Left lung (tissue), 10 donors: ENCODE results near the gene PPP4R3A. TPM values are rescaled to one million over a fixed set of nuclear protein-coding genes. Genes with fewer than 3 reads are reported as not detected.

Experiments
- ATAC-seq: fragments of 200-7000 bp; cut with Tn5 transposase; one replicate; pipeline ENCODE4 v1.9.1; 2020; ENCODE audit warnings: moderate library complexity
- DNase-seq, 4 donors: peaks; one replicate each; pipeline ENCODE4 v3.0.0-alpha.2; 2013 to 2020
- H3K27ac ChIP-seq, 2 donors: fragments of 200-600 bp; sonication (generic) in 1 of 2; one replicate each; pipeline versions ENCODE4 v1.5.0 to v1.8.0; 2020 to 2021
- H3K27me3 ChIP-seq, 2 donors: fragments of 200-600 bp; sonication (generic) in 1 of 2; one replicate each; pipeline versions ENCODE4 v1.5.0 to v1.8.0; 2020 to 2021
- H3K36me3 ChIP-seq, 2 donors: fragments of 200-600 bp; sonication (generic) in 1 of 2; one replicate each; pipeline versions ENCODE4 v1.5.0 to v1.8.0; 2020 to 2021
- H3K4me1 ChIP-seq, 2 donors: fragments of 200-600 bp; one replicate each; pipeline ENCODE4 v1.8.0; 2021
- H3K4me3 ChIP-seq, 2 donors: fragments of 200-600 bp; sonication (generic) in 1 of 2; one replicate each; pipeline versions ENCODE4 v1.5.0 to v1.8.0; 2020 to 2021; ENCODE audit warnings: mild to moderate bottlenecking in 1 of 2
- H3K9me3 ChIP-seq, 2 donors: fragments of 200-600 bp; sonication (generic) in 1 of 2; one replicate each; pipeline versions ENCODE4 v1.5.0 to v1.8.0; 2020 to 2021
- intact Hi-C, 2 donors: fragments of 100-400 bp; cut with DNase I; formaldehyde crosslinking; loops; one replicate each; pipeline versions ENCODE4 v1.11.2 to v1.14.2; 2022
- polyA plus RNA-seq, 6 donors: library from polyadenylated mRNA; unstranded; fragments of 120-200 nt; gene quantifications; one replicate each; pipeline ENCODE4 v1.2.1, GENCODE V29; 2013; ENCODE audit not compliant: insufficient read length in 6 of 6
- total RNA-seq, 2 donors: library from RNA; stranded (reverse); fragmentation: NEBNext Ultra II Directional; extraction: Animal tissue kit (Norgen Biotek cat#: 25700); gene quantifications; one replicate each; pipeline ENCODE4 v1.2.1, GENCODE V29; 2021
- TF ChIP-seq, protein P1 (sequence below), 2 donors: fragments of 200-600 bp; sonication (generic) in 1 of 2; IDR thresholded peaks; one replicate each; pipeline versions ENCODE4 v1.5.0 to v1.8.0; 2021; ENCODE audit warnings: antibody characterized with exemption in 2 of 2
- donor health status: DM: no; HTN: yes; CAD: no.
- donor health status: DM: no; HTN: no; CAD: no.

Gene PPP4R3A
- total and polyA plus RNA-seq, 8 donors, result 68.8 to 125 (median 110) TPM

DNA sequence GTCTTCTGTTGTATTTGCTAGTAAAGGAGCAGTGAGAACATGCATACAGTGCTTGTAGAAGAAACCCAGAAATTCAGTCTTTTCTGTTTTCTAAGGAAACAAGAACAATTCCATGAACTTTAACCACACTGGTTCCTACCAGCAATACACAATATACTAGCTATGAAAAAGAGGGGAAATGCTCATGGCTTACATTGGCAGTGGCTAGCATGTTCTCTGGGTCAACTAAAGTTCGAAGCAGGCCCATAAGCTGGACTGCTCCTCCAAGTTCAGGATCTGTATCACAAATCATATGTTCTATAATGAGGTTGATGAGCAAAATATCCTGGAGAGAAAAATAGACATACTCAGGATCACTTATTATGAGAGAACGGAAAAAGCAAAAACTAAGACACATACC lies 37.1 kb downstream of the PPP4R3A start:
- no peak overlapping the region for H3K27ac ChIP-seq
- no peak for DNase-seq
- peaks cover 0 to 6% of the 10 kb centered on the region in 2 donors for H3K4me1 ChIP-seq
- H3K27me3 ChIP-seq, result no peaks in the 10 kb centered on the region
- H3K36me3 ChIP-seq, result peaks cover 0 to 100% of the 10 kb centered on the region in 2 donors
- no peak overlapping the region for H3K4me3 ChIP-seq
- no peaks in the 10 kb centered on the region for H3K9me3 ChIP-seq
- intact Hi-C loops, result no loop called here
- no peak for ATAC-seq
- TF ChIP-seq, protein P1, sequence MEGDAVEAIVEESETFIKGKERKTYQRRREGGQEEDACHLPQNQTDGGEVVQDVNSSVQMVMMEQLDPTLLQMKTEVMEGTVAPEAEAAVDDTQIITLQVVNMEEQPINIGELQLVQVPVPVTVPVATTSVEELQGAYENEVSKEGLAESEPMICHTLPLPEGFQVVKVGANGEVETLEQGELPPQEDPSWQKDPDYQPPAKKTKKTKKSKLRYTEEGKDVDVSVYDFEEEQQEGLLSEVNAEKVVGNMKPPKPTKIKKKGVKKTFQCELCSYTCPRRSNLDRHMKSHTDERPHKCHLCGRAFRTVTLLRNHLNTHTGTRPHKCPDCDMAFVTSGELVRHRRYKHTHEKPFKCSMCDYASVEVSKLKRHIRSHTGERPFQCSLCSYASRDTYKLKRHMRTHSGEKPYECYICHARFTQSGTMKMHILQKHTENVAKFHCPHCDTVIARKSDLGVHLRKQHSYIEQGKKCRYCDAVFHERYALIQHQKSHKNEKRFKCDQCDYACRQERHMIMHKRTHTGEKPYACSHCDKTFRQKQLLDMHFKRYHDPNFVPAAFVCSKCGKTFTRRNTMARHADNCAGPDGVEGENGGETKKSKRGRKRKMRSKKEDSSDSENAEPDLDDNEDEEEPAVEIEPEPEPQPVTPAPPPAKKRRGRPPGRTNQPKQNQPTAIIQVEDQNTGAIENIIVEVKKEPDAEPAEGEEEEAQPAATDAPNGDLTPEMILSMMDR (IDR thresholded peaks at IDR 0.05), result no peak

DNA sequence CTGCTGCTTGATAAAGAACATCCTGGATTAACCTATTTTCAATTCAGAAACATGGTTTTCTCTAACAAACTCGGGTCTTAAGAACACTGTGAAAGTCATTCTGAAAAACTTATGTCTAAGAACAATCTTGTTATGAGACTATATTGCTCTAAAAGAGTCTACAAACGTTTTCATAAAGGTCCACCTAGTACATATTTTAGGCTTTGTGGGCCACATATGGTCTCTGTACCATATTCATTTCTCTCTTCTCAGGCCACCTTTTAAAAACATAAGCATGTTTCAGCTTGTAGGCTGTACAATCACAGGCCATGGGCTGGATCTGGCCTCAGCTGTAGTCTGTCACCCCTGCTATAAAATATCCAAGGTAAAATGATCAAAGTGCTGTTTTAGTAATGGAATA lies 39.9 kb downstream of the PPP4R3A start:
- DNase-seq (no peak), ATAC-seq (no peak)
- no peak overlapping the region for H3K4me3 ChIP-seq
- H3K9me3 ChIP-seq, result no peaks in the 10 kb centered on the region
- no peaks in the 10 kb centered on the region for H3K27me3 ChIP-seq
- intact Hi-C loops, result no loop called here
- peaks cover 0 to 93% of the 10 kb centered on the region in 2 donors for H3K36me3 ChIP-seq
- TF ChIP-seq, protein P1 (IDR thresholded peaks at IDR 0.05), result no peak
- H3K4me1 ChIP-seq, result no peaks in the 10 kb centered on the region
- no peak overlapping the region for H3K27ac ChIP-seq

DNA sequence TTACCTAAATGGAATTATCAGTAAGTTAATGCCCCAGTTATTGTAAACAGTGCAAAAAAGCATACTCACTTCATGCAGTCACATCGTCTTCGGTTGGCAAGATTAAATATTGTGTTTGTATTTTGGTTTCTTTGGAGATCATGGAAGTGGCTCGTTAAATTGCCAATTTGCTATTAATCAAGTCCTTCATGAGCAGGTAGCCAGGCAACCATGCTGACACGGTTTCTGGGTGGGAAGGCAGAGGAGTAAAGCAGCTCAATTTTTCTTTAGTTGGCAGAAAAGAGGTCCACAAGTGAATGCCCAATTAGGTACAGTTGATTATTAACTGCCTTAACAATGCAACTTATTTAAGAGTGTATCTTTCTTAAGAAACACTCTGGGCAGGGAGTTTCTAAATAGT lies 43.9 kb downstream of the PPP4R3A start:
- ATAC-seq (no peak), DNase-seq (no peak)
- Histone ChIP-seq H3K36me3 (peaks cover 5 to 93% of the 10 kb centered on the region in 2 donors), H3K9me3 (no peaks in the 10 kb centered on the region), H3K4me1 (no peaks in the 10 kb centered on the region), H3K27ac (no peak overlapping the region), H3K27me3 (no peaks in the 10 kb centered on the region), H3K4me3 (no peak overlapping the region)
- TF ChIP-seq, protein P1 (IDR thresholded peaks at IDR 0.05), result no peak
- intact Hi-C loops, result no loop called here

DNA sequence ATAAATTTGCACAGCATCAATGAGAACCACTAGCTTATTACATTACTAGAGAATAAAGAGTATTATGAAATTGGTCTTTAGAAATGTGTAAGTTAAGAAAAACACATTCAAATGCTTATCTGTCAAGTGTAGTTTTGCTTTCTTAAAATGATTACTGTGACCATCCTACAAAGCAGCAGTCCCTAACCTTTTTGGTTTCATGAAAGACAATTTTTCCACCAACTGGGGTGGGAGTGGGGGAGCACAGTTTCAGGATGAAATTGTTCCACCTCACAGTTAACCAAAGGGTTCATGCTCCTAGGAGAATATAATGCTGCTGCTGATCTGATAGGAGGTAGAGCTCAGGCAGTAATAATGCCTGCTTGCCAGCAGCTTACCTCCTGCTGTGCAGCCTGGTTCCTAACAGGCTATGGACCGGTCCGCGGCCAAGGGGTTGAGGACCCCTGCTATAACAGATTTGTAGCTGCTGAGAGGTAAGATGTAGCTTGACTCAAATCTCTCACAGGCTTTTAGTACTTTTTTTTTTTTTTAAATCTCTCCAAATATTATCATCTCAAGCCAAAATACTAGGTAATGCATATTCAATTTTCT lies 45.4 kb downstream of the PPP4R3A start:
- Histone ChIP-seq H3K27me3 (no peaks in the 10 kb centered on the region), H3K9me3 (no peaks in the 10 kb centered on the region), H3K36me3 (peaks cover 9 to 93% of the 10 kb centered on the region in 2 donors), H3K4me1 (no peaks in the 10 kb centered on the region), H3K27ac (no peak overlapping the region), H3K4me3 (no peak overlapping the region)
- TF ChIP-seq, protein P1 (IDR thresholded peaks at IDR 0.05), result no peak
- intact Hi-C loops, result no loop called here
- DNase-seq (no peak), ATAC-seq (no peak)

DNA sequence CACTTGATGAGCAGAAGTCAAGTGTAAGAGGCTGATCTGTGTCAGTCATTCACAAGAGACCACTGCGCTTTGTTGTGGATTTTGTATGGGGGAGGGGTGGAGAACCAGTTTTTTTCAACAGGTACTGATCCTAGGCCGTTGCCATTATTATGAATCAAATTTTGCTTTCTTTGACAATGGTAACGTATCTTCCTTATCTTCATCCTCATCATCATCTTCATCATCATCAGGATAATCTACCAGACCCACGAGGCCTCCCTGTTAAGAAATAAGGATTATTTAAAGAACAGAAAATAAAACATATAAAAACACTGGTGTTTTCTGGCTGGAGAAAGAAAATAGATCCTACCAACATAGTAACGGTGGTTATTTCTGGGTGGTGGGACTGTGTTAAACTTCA lies 51.5 kb downstream of the PPP4R3A start:
- H3K27ac ChIP-seq, result no peak overlapping the region
- H3K36me3 ChIP-seq, result peaks cover 9 to 96% of the 10 kb centered on the region in 2 donors
- intact Hi-C loops, result no loop called here
- no peaks in the 10 kb centered on the region for H3K27me3 ChIP-seq
- TF ChIP-seq, protein P1 (IDR thresholded peaks at IDR 0.05), result no peak
- DNase-seq, result no peak
- no peaks in the 10 kb centered on the region for H3K4me1 ChIP-seq
- no peak overlapping the region for H3K4me3 ChIP-seq
- ATAC-seq, result no peak
- no peaks in the 10 kb centered on the region for H3K9me3 ChIP-seq
